HG03139 (cell line): ENCODE measurements around the gene KMT5B.

Experiments
- ATAC-seq: cut with Tn5 transposase; IDR thresholded peaks from one replicate; pipeline ENCODE4 v1.9.1; 2021; ENCODE audit not compliant: unreplicated experiment

KMT5B gene

DNA sequence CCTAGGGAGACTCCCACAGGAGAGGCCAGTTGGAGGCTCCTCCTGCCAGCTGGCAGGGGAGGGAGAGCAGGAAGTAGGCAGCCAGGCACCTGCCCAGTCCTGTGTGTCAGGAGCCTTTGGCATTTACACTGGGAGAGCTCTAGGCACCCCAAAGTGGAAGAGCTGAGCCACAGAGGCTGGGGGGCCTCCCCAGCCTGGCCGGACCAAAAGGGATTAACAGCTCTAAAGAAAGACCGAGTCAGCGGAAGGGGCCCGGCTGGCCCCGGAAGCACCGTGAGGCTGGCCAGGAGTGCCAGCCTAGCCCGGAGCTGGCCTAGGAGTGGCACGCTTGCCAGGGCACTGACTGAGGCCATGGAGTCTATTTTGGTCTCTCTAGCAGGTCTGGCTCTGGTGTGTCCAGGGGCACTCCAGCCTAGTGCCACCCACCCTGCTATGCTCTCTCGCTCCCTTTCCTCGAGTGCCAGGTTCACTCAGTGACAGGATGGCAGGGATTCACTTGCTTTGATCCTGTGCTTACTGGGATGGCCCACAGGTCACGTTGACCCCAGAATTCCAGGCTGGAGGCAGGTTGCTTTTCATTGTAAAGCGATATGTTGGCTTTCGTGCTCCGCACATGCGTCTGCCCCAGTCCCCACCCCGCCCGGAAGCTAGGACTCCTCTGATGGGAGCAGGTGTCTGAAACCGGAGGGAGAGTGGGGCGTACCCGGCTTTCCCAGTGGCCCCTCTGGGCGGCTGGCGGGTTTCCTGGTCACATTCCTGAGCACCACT, 3.3 kb upstream of the KMT5B start:
- no peak for ATAC-seq

DNA sequence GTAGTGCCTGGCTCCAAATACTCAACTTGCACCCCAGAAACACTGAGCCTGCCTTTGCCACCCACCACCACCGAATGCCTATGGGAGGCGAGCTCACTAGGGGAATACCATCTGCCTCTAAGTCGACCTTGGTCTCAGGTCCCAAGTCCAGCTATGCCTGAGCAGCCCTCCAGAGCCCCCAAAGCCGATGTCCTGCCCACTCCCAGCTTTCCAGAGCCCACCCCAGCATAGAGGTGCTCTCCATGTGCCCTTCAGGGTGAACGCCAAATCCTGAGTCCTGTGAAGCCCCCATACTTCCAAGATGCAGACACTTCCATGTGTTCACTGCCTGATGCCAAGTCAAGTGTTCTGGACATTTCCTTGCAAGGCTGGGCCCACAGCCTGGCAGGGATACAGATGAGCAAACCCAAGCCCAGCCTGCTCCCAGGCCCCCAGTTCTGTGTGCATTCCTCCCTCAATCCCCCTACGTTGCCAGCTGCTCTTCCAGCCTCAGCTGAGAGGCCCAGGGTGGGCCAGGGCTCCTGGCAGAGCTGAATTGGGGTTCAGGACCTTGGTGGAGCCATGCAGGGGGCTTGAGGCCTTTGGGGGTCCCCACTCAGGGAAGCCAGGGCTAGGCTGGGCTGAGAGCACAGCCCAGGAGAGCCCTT, 2.6 kb upstream of the KMT5B start:
- no peak for ATAC-seq

DNA sequence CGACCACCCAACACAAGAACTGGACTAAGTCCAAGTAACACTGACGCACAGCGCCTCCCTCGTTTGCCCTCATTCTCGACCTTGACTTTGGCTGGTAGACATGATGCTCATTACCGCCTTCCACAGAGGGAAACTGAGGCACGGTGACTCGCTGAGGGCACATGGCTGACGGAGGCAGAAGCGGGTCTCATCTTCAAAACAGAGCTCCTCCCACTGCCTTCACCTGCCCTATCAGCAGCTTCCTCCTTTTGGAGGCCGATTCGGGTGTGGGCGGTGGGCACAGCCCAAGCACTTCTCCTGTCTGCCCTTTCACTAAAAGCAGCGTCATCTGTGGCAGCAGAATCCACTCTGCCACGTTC, 2.0 kb upstream of the KMT5B start:
- no peak for ATAC-seq

DNA sequence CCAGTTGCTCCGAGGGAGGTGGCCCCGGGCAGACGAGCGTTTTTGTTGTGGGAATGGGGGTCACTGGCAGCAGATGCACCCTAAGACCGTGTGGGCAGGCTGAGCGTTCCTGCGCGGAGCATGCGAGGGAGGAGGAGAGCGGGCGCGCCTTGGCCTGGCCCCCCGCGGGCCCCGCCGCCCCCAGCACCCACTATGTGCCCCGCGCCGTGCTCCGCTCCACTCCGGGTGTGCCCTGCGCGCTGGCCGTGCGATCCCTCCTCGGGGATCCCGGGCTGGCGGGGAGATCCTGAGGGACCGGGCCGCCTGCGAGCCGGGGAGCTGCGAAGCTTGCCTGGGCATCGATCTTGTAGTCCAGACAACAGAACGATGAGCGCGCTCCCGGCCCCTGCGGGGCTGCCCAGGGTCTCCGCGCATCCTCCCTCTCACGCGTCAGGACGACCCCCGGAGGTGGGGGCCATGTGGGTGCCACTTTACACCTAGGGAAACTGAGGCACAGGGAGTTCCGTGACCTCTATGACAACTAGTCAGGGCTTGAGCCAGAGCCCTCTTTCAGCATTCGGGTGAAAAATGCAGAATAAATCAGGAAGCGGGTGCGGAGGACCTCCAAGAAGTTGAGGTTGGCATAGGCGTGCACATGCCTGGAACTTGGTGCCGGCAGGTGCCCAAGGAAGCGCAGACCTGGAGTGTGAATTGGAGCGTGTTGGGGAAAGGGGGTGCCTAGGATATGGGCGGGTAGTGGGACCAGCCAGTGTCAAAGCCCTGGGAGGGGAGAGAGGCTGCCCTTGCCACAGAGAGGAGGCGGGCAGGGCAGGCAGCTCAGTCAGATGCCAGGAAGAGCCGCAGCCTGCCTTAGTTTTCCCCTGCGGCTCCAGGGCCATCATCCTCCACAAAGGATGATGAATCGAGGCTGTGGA, 1.3 kb upstream of the KMT5B start:
- ATAC-seq, result no peak

DNA sequence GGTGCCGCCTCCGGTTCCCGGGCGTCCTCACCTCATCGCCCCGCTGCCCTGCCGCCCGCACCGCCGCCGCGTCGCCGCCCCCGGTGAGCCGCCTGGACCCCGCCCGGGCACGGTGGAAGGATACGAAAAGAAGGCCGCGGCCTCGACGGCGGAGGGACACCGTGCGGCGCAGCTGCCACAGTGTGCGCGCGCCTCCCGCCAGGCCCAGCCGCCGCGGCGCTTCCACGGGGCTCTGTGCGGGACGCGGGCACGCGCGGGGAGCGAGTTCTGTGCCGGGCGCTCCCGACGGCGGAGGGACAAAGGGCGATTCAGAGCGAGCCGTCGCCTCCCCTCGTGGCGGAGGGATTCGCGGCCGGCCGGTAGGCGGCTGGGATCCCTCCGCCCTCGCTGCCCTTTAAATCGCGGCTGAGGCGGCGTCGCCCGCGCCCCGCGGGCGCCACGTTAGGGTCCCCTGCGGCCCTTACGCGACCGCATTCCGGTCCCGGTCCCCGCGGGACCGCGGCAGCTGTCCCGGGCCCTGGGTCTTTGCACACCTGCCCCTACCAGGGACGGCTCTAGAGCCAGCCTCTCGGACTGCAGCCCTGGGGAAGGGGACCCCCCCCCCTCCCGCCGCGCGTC, 568 bp upstream of the KMT5B start:
- ATAC-seq, result no peak

DNA sequence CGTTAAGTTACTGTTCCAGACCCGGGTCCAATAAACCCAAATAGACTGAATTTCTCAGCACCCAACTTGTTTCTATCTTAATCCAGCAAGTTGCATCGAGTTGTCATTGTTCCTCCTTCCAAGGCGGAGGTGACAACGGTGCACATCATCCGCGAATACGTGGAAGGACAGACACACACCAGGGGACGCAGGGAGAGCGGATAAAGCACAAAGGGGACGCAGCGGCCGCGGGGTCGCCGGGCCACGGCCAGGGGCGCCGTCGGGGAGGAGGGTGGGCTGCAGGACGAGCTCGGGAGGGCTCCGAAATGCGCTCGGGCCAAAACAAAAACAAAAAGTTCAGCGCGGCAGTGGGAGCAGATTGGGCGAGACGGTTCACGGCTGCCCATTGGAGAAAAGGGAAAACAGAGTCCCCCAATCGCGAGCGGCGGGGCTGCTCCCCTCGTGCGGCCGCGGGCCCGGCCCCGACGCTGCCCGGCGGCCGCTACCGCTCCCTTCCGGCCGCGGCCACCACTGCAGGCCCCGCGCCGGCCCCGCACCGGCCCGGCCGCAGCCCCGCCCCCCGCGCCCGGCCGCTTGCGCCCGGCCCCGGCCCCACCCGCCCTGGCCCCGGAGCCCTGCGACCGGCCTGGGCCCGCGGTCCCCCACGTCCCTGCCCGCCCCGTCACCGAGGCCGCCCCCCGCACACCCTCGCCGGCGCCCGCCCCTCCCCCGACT, 518 bp downstream of the KMT5B start:
- ATAC-seq, result no peak

DNA sequence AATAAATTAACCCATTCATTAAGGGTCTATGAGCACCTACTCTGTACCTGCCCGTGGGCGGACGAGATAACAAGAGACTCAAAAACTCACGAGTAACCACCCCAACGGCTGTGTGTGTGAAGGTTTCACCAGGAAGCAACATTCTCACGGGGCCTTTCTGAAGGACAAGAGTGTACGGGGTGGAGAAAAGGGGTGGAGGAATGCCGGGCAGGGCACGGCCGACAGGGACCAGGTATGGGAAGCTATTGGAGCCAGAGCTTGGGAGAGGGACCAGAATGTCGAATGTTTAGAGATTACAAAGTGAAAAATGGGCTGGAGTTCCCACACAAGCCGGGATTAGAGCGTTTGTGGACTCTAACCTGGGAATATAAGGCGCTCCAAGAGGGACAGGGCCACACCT, 1.6 kb downstream of the KMT5B start:
- ATAC-seq, result no peak

DNA sequence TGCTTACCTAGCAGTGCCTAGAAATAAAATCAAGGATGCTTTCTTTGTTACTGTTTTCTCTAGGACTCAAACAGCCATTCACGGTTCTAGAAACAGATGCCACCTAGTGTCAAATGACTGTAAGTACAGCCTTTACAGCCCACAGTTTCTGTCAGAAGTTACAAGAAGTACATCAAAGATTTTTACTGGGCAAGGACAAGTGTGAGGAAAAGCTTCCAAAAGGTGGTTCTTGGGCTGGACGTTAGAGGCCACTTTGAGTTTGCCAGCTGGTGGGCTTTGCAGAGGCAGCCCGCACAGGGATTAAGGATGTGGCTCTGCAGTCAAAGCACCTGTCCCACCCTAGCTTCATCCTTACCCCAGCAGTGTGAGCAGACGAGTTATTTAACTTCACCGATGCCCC, 6.9 kb downstream of the KMT5B start:
- no peak for ATAC-seq

DNA sequence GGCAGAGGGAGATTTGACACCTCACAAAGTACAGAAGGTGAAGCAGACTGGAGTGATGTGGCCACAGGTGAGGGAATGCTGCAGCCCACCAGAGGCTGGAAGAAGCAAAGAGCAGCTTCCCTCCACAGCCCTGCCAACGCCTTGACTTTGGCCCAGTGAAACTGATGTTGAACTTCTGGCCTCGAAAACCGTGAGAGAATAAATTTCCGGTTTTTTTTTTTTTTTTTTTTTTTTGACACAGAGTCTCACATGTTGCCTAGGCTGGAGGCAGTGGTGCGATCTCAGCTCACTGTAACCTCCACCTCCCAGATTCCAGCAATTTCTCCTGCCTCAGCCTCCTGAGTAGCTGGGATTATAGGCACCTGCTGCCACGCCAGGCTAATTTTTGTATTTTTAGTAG, 8.7 kb downstream of the KMT5B start:
- no peak for ATAC-seq

DNA sequence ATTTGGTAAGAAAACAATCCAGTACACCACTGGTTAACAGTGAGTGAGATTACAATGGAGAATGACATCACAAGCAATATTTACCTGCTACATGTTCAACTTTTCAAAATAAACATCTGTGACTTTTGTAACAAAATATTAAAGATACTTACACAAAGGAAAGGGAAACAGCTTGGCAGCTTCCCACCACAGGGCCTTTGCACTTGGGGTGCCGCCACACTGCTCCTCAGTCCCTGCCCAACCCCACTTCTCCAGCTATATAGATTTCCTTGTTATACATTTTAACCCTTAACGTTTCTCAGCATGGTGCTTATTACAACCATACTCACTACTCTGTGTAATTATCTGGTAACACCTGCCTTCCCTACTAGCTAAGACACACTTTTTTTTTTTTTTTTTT, 10.9 kb downstream of the KMT5B start:
- no peak for ATAC-seq

DNA sequence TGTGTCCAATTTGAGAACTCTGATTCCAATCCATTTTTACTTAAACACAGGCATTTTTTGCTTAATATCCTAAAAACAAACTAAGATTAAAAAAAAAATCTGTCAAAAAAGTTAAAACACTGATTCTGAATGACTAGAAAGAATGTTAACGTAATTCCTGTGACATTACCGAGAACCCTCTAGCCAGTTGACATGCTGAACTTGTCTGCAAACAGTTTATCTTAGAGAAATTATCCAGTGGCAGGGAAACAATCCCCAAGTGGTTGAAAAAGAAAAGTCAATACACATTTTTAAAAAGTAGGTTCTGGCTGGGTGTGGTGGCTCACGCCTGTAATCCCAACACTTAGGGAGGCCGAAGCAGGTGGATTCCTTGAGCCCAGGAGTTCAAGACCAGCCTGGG, 11.6 kb downstream of the KMT5B start:
- ATAC-seq, result no peak

DNA sequence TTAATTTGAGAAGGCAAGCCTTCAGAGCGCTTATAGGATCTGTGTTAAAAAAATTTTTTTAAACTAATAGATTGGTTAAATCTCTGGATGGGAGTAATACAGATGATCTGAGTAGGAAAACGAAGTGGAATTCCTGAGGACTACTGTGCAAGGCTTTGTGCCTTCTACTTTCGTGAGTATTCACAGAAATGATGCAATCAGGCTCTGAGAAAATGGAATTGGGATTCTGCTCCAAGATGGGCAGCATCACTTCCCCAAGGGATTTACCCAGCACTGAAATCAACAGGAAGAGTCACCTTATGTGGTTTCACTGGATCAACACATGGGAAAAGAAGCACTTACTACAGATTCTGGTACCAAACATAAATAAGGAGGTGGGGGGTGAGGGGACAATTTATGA, 12.5 kb downstream of the KMT5B start:
- no peak for ATAC-seq

DNA sequence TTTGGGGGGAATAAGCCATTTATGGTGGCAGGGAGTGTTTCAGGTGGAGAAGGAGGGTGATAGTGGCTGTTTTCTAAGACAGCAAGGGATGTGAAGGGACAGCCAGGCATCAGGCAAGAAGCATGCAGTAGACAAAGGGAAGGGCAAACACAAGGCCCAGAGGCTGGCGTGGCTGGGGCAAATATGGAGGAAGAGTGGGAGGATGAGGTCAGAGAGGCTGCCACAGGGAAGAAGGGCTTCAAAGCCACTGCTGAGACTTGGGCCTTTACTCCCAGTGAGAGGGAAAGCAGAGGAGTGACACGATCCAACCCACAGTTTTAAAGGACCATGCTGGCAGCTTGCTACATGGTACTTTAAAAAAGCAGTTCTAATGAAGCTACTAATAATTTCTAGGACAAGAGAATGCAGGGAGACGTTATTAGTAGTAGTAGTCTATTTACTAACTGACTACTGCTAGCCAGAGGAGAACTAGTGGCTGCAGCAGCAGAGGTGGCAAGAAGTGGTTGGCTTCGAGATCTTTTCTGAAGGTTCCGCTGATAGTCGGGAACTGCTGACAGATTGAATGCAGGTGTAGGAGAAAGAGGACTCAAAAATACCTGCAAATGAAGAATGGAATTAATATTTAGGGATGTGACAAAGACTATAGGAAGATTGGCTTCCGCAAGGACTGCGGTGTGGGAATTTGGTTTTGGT, 13.7 kb downstream of the KMT5B start:
- no peak for ATAC-seq

DNA sequence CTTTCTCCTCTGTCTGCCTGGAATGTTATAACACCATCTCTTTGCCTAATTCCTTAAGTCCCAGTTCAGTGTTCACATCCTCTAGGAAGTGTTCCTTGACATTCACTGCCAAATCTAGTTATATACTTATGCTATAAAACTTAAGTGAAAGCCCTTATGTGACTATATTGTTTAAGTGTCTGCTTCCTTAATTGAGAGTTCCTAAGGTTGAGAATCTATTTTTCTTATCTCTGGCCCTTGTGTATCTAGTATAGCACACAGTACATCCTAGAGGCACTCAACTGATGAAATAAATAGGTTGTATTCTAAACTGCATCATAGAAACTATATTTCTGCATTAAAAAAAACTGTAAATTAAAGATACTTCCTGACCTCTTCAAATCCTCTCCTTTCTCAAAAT, 16.9 kb downstream of the KMT5B start:
- no peak for ATAC-seq

DNA sequence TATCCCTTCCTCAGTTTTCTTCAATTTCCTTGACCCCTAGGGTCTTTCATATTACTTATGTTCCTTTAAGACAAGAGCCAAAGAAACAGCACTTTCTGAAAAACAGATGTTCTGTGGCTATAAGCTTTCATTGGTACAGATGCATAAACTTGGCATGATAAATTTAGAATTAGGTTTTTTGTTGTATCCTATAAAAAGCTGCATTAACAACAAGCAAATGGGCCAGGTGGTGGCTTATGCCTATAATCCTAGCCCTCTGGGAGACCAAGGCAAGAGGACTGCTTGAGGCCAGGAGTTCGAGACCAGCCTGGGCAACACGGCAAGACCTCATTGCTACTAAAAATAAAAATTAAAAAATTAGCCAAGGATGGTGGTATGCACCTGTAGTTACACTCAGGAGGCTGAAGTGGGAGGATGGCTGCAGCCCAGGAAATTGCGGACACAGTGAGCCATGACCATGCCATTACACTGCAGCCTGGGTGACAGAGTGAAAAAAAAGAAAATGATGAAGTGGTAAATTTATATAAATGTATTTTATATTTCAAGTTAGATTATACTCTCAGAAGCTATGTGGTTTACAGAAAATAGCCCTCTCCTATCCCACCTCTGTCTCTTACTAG, 18.3 kb downstream of the KMT5B start:
- no peak for ATAC-seq

DNA sequence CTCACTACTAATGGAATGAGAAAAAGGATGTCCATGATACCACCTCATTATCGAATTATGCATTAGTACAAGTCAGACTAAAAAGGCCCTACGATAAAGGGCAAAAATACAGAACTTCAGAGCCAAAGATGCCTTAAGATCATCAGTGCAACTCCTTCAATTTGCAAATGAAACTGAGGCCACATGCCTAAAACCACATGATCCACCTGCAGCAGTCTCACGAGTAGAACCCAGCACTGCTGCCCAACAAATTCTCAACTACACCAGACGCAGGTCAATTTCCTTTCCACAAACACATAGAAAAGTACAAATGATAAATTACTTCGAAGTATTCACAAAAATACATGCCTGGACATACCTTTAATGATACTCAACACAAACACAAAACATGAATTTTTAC, 20.1 kb downstream of the KMT5B start:
- ATAC-seq, result no peak

DNA sequence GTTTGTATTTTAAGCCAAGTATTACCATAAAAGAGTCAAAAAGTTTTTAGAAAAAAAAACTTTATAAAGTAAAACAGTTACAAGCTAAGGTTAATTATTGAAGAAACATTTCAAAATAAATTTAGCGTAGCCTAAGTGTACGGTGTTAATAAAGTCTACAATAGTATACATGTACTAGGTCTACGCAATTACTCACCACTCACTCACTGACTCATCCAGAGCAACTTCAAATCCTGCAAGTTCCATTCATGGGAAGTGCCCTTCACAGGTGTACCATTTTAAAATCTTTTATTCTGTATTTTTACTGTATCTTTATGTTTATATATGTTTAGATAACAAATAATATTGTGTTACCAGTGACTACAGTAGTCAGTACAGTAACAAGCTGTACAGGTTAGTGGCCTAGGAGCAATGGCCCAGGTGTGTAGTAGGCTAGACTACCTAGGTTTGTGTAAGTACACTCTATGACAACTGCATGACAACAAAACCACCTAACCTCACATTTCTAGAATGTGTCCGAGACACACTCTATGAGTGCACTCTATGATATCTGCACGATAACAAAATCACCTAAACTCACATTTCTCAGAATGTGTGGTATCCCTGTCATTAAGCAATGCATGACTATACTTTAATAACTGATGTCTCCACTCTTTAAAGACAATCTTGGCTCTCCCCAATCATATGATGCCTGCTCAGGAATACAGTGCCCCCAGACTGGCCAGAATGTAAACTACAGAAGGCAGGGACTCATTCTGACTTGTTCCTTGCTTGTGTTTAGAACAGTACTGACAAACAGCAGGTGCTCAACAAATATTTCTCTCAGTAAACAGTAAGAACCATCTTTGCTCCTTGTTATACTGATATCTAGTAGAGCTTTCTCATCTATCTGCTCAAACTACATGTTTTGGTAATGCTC, 21.2 kb downstream of the KMT5B start:
- no peak for ATAC-seq

DNA sequence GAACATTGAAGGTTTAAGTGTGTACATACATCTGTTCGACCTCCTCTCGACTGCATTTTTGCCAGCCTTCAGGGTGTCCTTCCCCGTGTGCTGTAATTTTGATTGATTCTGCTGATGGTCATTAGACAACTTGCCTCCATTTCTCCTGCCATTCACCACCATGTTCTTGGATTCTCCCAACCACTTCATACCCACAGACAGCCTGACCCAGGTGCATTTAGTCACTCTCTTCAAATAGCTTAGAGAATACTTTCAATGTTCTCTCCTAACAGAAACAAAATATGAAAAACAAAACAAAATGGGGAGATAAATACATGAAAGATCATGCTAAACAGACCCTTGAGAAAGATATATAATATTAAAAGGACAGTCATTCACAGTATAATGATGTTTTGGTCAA, 23.2 kb downstream of the KMT5B start:
- no peak for ATAC-seq

DNA sequence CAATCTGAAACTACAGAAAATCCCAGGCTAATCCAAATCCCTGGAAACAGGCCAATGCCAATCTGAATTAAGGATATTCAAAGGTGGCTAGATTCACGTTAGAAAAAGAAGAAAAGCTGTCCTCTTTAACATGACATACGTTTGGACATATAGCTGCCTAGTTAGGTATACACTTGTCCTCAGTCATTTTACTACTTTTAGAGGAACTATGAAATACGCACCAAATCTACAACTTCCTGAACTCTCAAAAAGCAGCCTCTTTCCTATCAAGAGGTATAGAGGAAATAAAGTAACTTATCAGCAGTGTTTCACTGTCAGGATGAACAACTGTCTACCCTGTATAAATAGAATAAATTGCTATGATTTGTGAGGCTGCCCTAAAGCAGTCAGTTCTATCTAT, 24.0 kb downstream of the KMT5B start:
- no peak for ATAC-seq
